Measurements from ENCODE around the gene GSK3A.

DNA sequence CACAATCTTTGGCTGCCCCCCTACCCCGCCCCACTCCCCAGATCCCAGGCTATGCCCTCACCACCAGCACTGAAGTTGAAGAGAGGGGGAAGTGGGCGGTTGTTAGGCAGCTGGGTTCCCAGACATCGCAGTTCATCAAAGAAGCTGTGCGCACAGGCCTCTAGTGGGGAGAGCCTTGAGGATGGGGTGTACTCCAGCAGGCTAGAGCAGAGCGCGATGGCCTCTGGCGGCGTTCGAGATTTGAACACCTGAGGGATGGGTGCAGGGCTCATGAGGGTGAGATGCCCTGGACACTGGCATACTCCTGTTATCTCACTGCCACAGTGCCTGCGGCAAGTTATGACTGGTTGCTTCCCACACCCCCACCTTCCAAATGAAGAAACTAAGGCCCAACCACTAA lies 10.0 kb downstream of the GSK3A start:
- TF ChIP-seq, protein P1, sequence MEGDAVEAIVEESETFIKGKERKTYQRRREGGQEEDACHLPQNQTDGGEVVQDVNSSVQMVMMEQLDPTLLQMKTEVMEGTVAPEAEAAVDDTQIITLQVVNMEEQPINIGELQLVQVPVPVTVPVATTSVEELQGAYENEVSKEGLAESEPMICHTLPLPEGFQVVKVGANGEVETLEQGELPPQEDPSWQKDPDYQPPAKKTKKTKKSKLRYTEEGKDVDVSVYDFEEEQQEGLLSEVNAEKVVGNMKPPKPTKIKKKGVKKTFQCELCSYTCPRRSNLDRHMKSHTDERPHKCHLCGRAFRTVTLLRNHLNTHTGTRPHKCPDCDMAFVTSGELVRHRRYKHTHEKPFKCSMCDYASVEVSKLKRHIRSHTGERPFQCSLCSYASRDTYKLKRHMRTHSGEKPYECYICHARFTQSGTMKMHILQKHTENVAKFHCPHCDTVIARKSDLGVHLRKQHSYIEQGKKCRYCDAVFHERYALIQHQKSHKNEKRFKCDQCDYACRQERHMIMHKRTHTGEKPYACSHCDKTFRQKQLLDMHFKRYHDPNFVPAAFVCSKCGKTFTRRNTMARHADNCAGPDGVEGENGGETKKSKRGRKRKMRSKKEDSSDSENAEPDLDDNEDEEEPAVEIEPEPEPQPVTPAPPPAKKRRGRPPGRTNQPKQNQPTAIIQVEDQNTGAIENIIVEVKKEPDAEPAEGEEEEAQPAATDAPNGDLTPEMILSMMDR (IDR thresholded peaks at IDR 0.05): no peak
- TF ChIP-seq POLR2A (IDR thresholded peaks at IDR 0.05): no peak
- no peak for TF ChIP-seq EP300 (IDR thresholded peaks at IDR 0.05)
- TF ChIP-seq POLR2AphosphoS5 (IDR thresholded peaks at IDR 0.05): no peak
